Peyer's patch (tissue), 4 donors: ENCODE results near the gene MAML3.

Experiments used
- POLR2A ChIP-seq, 2 donors: fragments of 450-650 bp; IDR thresholded peaks; one replicate each; pipeline ENCODE4 v1.5.1; 2017; ENCODE audit warnings: antibody characterized with exemption in 2 of 2, mild to moderate bottlenecking in 2 of 2, moderate library complexity in 2 of 2
- TF ChIP-seq, protein P1 (sequence below), 6 experiments: fragments of 450-650 bp in 4 of 6; fragments of 200-600 bp in 2 of 6; sonication (generic) in 1 of 6; IDR thresholded peaks; one replicate each; pipeline ENCODE4 v1.5.1; 2017 to 2019; ENCODE audit warnings: antibody characterized with exemption in 6 of 6, mild to moderate bottlenecking in 3 of 6, moderate library complexity in 1 of 6

DNA sequence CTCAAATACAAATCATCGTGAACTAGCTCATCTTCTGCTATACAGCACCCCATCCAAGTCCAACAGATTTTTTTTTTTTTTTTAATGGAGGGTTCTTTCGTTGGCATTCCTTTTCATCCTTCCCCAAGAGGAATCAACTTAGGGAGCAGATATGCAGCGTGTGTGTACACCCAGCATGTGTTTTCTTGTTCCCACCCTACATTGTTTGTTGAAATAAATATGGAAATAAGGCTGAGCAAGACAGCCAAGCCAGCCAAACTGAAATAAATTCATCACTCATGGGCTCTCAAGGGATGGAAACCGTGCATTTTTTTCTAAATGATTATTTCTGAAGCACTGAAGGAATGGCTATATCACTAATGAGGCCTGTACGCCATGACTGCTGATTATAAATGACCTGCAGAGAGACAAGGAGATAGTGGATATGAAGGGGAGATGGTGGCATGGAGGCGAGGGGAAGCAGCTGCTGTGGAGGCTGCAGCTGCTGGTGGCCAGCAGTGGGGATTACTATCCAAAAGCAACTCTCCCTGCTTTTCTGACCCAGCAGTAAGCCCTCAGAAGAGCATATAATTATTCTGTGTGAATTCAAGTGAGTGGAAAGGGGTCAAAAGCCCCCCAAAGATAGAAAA is 314.5 kb downstream of the MAML3 start:
- TF ChIP-seq POLR2A (IDR thresholded peaks at IDR 0.05), result no peak
- TF ChIP-seq, protein P1, sequence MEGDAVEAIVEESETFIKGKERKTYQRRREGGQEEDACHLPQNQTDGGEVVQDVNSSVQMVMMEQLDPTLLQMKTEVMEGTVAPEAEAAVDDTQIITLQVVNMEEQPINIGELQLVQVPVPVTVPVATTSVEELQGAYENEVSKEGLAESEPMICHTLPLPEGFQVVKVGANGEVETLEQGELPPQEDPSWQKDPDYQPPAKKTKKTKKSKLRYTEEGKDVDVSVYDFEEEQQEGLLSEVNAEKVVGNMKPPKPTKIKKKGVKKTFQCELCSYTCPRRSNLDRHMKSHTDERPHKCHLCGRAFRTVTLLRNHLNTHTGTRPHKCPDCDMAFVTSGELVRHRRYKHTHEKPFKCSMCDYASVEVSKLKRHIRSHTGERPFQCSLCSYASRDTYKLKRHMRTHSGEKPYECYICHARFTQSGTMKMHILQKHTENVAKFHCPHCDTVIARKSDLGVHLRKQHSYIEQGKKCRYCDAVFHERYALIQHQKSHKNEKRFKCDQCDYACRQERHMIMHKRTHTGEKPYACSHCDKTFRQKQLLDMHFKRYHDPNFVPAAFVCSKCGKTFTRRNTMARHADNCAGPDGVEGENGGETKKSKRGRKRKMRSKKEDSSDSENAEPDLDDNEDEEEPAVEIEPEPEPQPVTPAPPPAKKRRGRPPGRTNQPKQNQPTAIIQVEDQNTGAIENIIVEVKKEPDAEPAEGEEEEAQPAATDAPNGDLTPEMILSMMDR (IDR thresholded peaks at IDR 0.05), result no peak
